GM12878 (cell line): ENCODE measurements around the gene METTL16. TPM values are rescaled to one million over a fixed set of nuclear protein-coding genes. Genes with fewer than 3 reads are reported as not detected.

Experiments
- ATAC-seq: fragments of 200-7000 bp; cut with Tn5 transposase; 3 replicates; pipeline ENCODE4 v1.9.1; 2020; ENCODE audit warnings: mild to moderate bottlenecking, moderate library complexity
- BruUV-seq: library from RNA; stranded (reverse); fragments of 400-500 nt; replicated peaks from 2 replicates; lab custom pipeline; 2021; lab: Mats Ljungman, UMichigan
- CTCF ChIA-PET: fragments of 300-600 bp; sonication (Branson Sonifier 250); formaldehyde crosslinking; extraction: SDS; loops from one replicate; lab custom pipeline; 2021; ENCODE audit warnings: inconsistent platforms; lab: Yijun Ruan, JAX
- POLR2A ChIA-PET: fragments of 350-600 bp; formaldehyde crosslinking; extraction: SDS; loops from one replicate; lab custom pipeline; 2021; ENCODE audit warnings: inconsistent platforms; lab: Charles Lee
- RAD21 ChIA-PET: fragments of 300-600 bp; sonication (Branson Sonifier 250); formaldehyde crosslinking; loops from one replicate; lab custom pipeline; 2023; ENCODE audit warnings: antibody characterized with exemption; ENCODE audit not compliant: unreplicated experiment; lab: Charles Lee
- SMC1A ChIA-PET: fragments of 300-600 bp; sonication (Branson Sonifier 250); formaldehyde crosslinking; loops from one replicate; lab custom pipeline; 2023; ENCODE audit not compliant: unreplicated experiment, uncharacterized antibody; lab: Charles Lee
- DNase-seq: peaks from one replicate; pipeline ENCODE4 v3.0.0-alpha.2; 2011; ENCODE audit warnings: low read depth, low spot score
- FAIRE-seq: peaks from 3 replicates; lab custom pipeline; 2011; peaks lifted over from hg19 to GRCh38; lab: Jason Lieb, UNC
- H2AFZ ChIP-seq: 2 replicates; pipeline ENCODE4 v1.6.0; 2011; ENCODE audit warnings: low read depth, low read length, control low read depth; ENCODE audit not compliant: control insufficient read depth
- H3K27ac ChIP-seq: 2 replicates; pipeline ENCODE4 v1.5.1; 2011; ENCODE audit warnings: control low read depth; ENCODE audit not compliant: control insufficient read depth, insufficient read depth
- H3K27me3 ChIP-seq, 2 experiments: replicated peaks in 1 of 2; 2 replicates each; pipeline versions ENCODE4 v1.6.0 to v1.6.1; 2011; ENCODE audit warnings: low read length in 1 of 2; ENCODE audit not compliant: control insufficient read depth in 2 of 2, insufficient read depth in 2 of 2
- H3K36me3 ChIP-seq, 2 experiments: 2 replicates each; pipeline ENCODE4 v1.5.1; 2011; ENCODE audit warnings: low read length in 1 of 2; ENCODE audit not compliant: control insufficient read depth in 2 of 2, insufficient read depth in 2 of 2
- H3K4me1 ChIP-seq: 2 replicates; pipeline ENCODE4 v1.6.1; 2011; ENCODE audit warnings: mild to moderate bottlenecking, low read length, moderate library complexity, mixed read lengths; ENCODE audit not compliant: control insufficient read depth, insufficient read depth
- H3K4me2 ChIP-seq: 2 replicates; pipeline ENCODE4 v1.6.0; 2011; ENCODE audit warnings: control low read depth; ENCODE audit not compliant: control insufficient read depth, insufficient read depth
- H3K4me3 ChIP-seq: fragments of 200-600 bp; sonication (generic); 2 replicates; pipeline ENCODE4 v1.5.1; 2016
- H3K79me2 ChIP-seq: 2 replicates; pipeline ENCODE4 v1.6.0; 2011; ENCODE audit warnings: low read length; ENCODE audit not compliant: control insufficient read depth, insufficient read depth
- H3K9ac ChIP-seq: 2 replicates; pipeline ENCODE4 v1.8.0; 2011; ENCODE audit warnings: low read length, control low read depth, mixed read lengths; ENCODE audit not compliant: control insufficient read depth, insufficient read depth
- H3K9me3 ChIP-seq: replicated peaks from 3 replicates; pipeline ENCODE4 v1.5.1; 2011; ENCODE audit warnings: mild to moderate bottlenecking, low read length; ENCODE audit not compliant: control insufficient read depth, insufficient read depth
- H4K20me1 ChIP-seq: 2 replicates; pipeline ENCODE4 v1.6.0; 2011; ENCODE audit not compliant: control insufficient read depth, insufficient read depth
- CREB1 ChIP-seq: IDR thresholded peaks from 2 replicates; pipeline ENCODE4 v1.6.1; 2012; ENCODE audit warnings: low read depth, mild to moderate bottlenecking, inconsistent platforms
- CREM ChIP-seq: IDR thresholded peaks from 2 replicates; pipeline ENCODE4 v1.6.1; 2014; ENCODE audit warnings: antibody characterized with exemption, low read depth
- FOXM1 ChIP-seq: IDR thresholded peaks from 2 replicates; pipeline ENCODE4 v1.6.1; 2012; ENCODE audit warnings: low read depth, mild to moderate bottlenecking, inconsistent platforms, low read length, moderate library complexity
- MYC ChIP-seq: IDR thresholded peaks from 2 replicates; pipeline ENCODE4 v1.6.1; 2011; ENCODE audit warnings: mild to moderate bottlenecking, low read length, moderate library complexity, inconsistent platforms; ENCODE audit not compliant: insufficient read depth, insufficient replicate concordance, insufficient read length, severe bottlenecking
- NFXL1 ChIP-seq: fragments of 450-650 bp; IDR thresholded peaks from 2 replicates; pipeline ENCODE4 v1.6.1; 2017; ENCODE audit warnings: antibody characterized with exemption, mild to moderate bottlenecking, borderline replicate concordance
- PML ChIP-seq: IDR thresholded peaks from 2 replicates; pipeline ENCODE4 v1.6.1; 2012; ENCODE audit warnings: low read length, inconsistent platforms
- WGBS: methylation state at CpG from one replicate; pipeline ENCODE4 v1.1.6; 2016; ENCODE audit warnings: low lambda C conversion rate; ENCODE audit not compliant: insufficient replicate concordance, insufficient coverage; ENCODE audit errors: missing lambda C conversion rate; 5-methylcytosine and 5-hydroxymethylcytosine counted together
- in situ Hi-C: fragments of 300-500 bp; cut with MboI; formaldehyde crosslinking; loops from 9 replicates; pipeline ENCODE4 v1.14.3; 2018; ENCODE audit warnings: mixed read lengths
- intact Hi-C: fragments of 100-400 bp; cut with micrococcal nuclease; formaldehyde crosslinking; loops from one replicate; pipeline ENCODE4 v1.14.2; 2022; ENCODE audit not compliant: unreplicated experiment
- polyA plus RNA-seq, 11 experiments: library from polyadenylated mRNA; depleted of rRNA in 4 of 11; unstranded in 6 of 11; stranded (reverse) in 5 of 11; fragments of >200 nt; fragmentation: Nextera tagmentation in 4 of 11; fragmentation: Illumina TruSeq in 1 of 11; extraction: Ambion mirVana in 4 of 11; extraction: Trizol in 1 of 11; gene quantifications; 1 replicate in 1 of 11; 2 replicates in 10 of 11; pipeline versions ENCODE4 v1.2.1 to v1.2.3, GENCODE V29; 2011 to 2016; ENCODE audit warnings: inconsistent platforms in 2 of 11, missing spikeins in 2 of 11, low read depth in 1 of 11
- total RNA-seq, 4 experiments: library from RNA; depleted of rRNA in 3 of 4; stranded (reverse); fragments of >200 nt in 3 of 4; fragmentation: Illumina TruSeq in 1 of 4; extraction: Trizol in 1 of 4; gene quantifications; 2 replicates each; pipeline versions ENCODE4 v1.2.1 to v1.2.3, GENCODE V29; 2013 to 2021

Gene METTL16
- total and polyA plus RNA-seq, 10 of the 15 experiments (the other 5 are each of a cell fraction or from before 2014, with no cell fraction given) = 15.6 to 34.3 (median 23.7) TPM

GRCh38 chr17:2453325-2453724 lies 58.4 kb downstream of the METTL16 start:
- 32% methylated on average over 6 of the region's 6 CpGs for WGBS
- Histone ChIP-seq H4K20me1 (no peaks in the 10 kb centered on the region), H3K27me3 (no peaks in the 10 kb centered on the region), H3K27ac (no peak overlapping the region), H2AFZ (no peak overlapping the region), H3K4me1 (peaks cover 12% of the 10 kb centered on the region), H3K9me3 (no peaks in the 10 kb centered on the region), H3K4me3 (no peak overlapping the region), H3K36me3 (peaks cover 0 to 11% of the 10 kb centered on the region in 2 experiments; a peak in 3 of 4 replicates), H3K9ac (no peak overlapping the region), H3K79me2 (no peaks in the 10 kb centered on the region), H3K4me2 (no peak overlapping the region)
- intact Hi-C loops (no loop called here), in situ Hi-C loops (no loop called here)
- ChIA-PET RAD21 (no interaction called here), CTCF (interaction anchor here (0.7 kb wide), 1 partner anchor 159 kb away, joined by 3 read pairs; no protein-coding TSS in a partner anchor), SMC1A (interaction anchor here (0.9 to 1.6 kb wide), 2 partner anchors 9 to 71 kb away, joined by 3 to 4 read pairs; no protein-coding TSS in a partner anchor), POLR2A (no interaction called here)
- no peak for DNase-seq
- TF ChIP-seq CREB1 (peak; percentile 91), NFXL1 (no peak), FOXM1 (no peak), CREM (peak; percentile 79; the same call in 1 of the 2 replicates)
- TSS peak; percentile 19 for BruUV-seq
- no peak for ATAC-seq
- no peak for FAIRE-seq

GRCh38 chr17:2452216-2452750 lies 59.4 kb downstream of the METTL16 start:
- peaks cover 12% of the 10 kb centered on the region for H3K4me1 ChIP-seq
- no TSS peak for BruUV-seq
- DNase-seq (no peak), ATAC-seq (no peak), FAIRE-seq (no peak)
- H3K27me3 ChIP-seq = no peaks in the 10 kb centered on the region
- H3K27ac ChIP-seq = no peak overlapping the region
- no peak overlapping the region for H2AFZ ChIP-seq
- SMC1A ChIA-PET = interaction anchor here (1.6 to 2.7 kb wide), 2 partner anchors 8 to 69 kb away, joined by 4 to 9 read pairs; no protein-coding TSS in a partner anchor
- no peaks in the 10 kb centered on the region for H4K20me1 ChIP-seq
- TF ChIP-seq PML = no peak
- TF ChIP-seq MYC = no peak
- no peaks in the 10 kb centered on the region for H3K9me3 ChIP-seq
- RAD21 ChIA-PET = interaction anchor here (0.6 kb wide), 1 partner anchor 375 kb away, joined by 3 read pairs; no protein-coding TSS in a partner anchor
- intact Hi-C loops = no loop called here
- no peak overlapping the region for H3K4me2 ChIP-seq
- peaks cover 0 to 6% of the 10 kb centered on the region in 2 experiments; a peak in 3 of 4 replicates for H3K36me3 ChIP-seq
- POLR2A ChIA-PET = interaction anchor here (0.6 kb wide), 2 partner anchors 48 to 117 kb away, joined by 4 to 5 read pairs; no protein-coding TSS in a partner anchor
- H3K4me3 ChIP-seq = no peak overlapping the region
- no peaks in the 10 kb centered on the region for H3K79me2 ChIP-seq
- H3K9ac ChIP-seq = no peak overlapping the region
- WGBS = 82% methylated on average over 6 of the region's 6 CpGs
- in situ Hi-C loops = no loop called here
- CTCF ChIA-PET = interaction anchor here (1.8 kb wide), 1 partner anchor 37 kb away, joined by 5 read pairs; no protein-coding TSS in a partner anchor
